NCI-H1417 (cell line): ENCODE data around the gene TRAF3IP3.

Experiments
- DNase-seq, 3 experiments: peaks; one replicate each; lab custom pipeline; 2025; lab: John Stamatoyannopoulos, UW

The TRAF3IP3 gene

GRCh38 chr1:209827384-209828262 is 71.8 kb downstream of the TRAF3IP3 start, which contains the start of gene UTP25:
Gene UTP25, plus strand, starts transcription at chr1:209827972. Its CDS starts 92 bp downstream, at chr1:209828064.
- DNase-seq, result peak; percentile 93 to 98 (median 94)

- DNase-seq, result no peak
These were observed 73.9 kb downstream of the TRAF3IP3 start for GRCh38 chr1:209829716-209830115.

- no peak for DNase-seq
These were observed 74.9 kb downstream of the TRAF3IP3 start for GRCh38 chr1:209830722-209831121.

- no peak for DNase-seq
These were observed 75.8 kb downstream of the TRAF3IP3 start for GRCh38 chr1:209831615-209832014.
